OCI-M1 (cell line): ENCODE measurements around the gene NR2F2.
A peak's percentile ranks its signal among the peaks of the same experiment; 100 is the strongest.

Experiments
- DNase-seq: peaks from one replicate; lab custom pipeline; 2025; lab: John Stamatoyannopoulos, UW

NR2F2 gene

GRCh38 chr15:96320107-96320506, 10.4 kb upstream of the NR2F2 start:
- DNase-seq: peak; percentile 54

- no peak for DNase-seq
Measured at GRCh38 chr15:96320703-96321638, 9.5 kb upstream of the NR2F2 start.

GRCh38 chr15:96321639-96322535, 8.6 kb upstream of the NR2F2 start:
- DNase-seq: no peak

GRCh38 chr15:96322536-96323318, 7.8 kb upstream of the NR2F2 start:
- DNase-seq: no peak

- DNase-seq: no peak
Measured at GRCh38 chr15:96323319-96324145, 7.0 kb upstream of the NR2F2 start.

- DNase-seq: peak; percentile 56
Measured at GRCh38 chr15:96324192-96324895, 6.2 kb upstream of the NR2F2 start.

- peak; percentile 67 for DNase-seq
Measured at GRCh38 chr15:96324940-96325540, 5.5 kb upstream of the NR2F2 start.

- peak; percentile 77 for DNase-seq
Measured at GRCh38 chr15:96325541-96326327, 4.8 kb upstream of the NR2F2 start.

GRCh38 chr15:96326328-96327154, 4.0 kb upstream of the NR2F2 start:
- peak; percentile 91 for DNase-seq

- peak; percentile 95 for DNase-seq
Measured at GRCh38 chr15:96327155-96327741, 3.3 kb upstream of the NR2F2 start.

- no peak for DNase-seq
Measured at GRCh38 chr15:96328181-96328876, 2.2 kb upstream of the NR2F2 start.

GRCh38 chr15:96328877-96329195, 1.7 kb upstream of the NR2F2 start:
- DNase-seq: no peak

- DNase-seq: no peak
Measured at GRCh38 chr15:96329403-96329981, 1.0 kb upstream of the NR2F2 start.

GRCh38 chr15:96330064-96330449, 443 bp upstream of the NR2F2 start:
- no peak for DNase-seq

- no peak for DNase-seq
Measured at GRCh38 chr15:96331144-96331944, 844 bp downstream of the NR2F2 start.

- no peak for DNase-seq
Measured at GRCh38 chr15:96331945-96332636, 1.6 kb downstream of the NR2F2 start.
